Uterus (tissue), 2 donors: ENCODE measurements around the gene ATAD5.

Experiments
- POLR2A ChIP-seq, 2 donors: fragments of 450-650 bp; IDR thresholded peaks; one replicate each; pipeline ENCODE4 v1.6.1; 2016; ENCODE audit warnings: antibody characterized with exemption in 2 of 2, mild to moderate bottlenecking in 1 of 2, moderate library complexity in 1 of 2
- TF ChIP-seq, protein P1 (sequence below), 4 experiments: fragments of 200-600 bp in 2 of 4; fragments of 450-650 bp in 2 of 4; sonication (generic) in 2 of 4; IDR thresholded peaks; one replicate each; pipeline ENCODE4 v1.5.1; 2016 to 2019; ENCODE audit warnings: antibody characterized with exemption in 4 of 4, mild to moderate bottlenecking in 2 of 4, moderate library complexity in 1 of 4

DNA sequence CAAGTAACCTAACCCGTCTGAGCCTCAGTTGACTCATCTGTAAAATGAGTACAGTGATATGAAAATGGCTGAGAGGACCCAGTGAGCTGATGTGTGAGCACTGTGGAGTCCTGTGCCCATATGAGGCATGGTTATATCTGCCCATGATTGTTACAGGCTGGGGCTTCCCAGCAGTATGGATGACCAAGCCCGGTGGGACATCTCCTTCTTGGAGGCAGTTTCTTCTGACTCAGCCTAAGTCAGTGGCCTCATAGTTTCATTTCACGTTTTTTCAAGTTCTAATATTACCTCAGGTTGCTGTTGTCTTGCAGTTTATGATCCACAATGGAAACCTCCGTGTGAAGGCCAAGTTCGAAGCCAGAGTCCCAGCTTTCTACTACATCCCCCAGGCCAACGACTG, 94.8 kb downstream of the ATAD5 start:
- TF ChIP-seq, protein P1, sequence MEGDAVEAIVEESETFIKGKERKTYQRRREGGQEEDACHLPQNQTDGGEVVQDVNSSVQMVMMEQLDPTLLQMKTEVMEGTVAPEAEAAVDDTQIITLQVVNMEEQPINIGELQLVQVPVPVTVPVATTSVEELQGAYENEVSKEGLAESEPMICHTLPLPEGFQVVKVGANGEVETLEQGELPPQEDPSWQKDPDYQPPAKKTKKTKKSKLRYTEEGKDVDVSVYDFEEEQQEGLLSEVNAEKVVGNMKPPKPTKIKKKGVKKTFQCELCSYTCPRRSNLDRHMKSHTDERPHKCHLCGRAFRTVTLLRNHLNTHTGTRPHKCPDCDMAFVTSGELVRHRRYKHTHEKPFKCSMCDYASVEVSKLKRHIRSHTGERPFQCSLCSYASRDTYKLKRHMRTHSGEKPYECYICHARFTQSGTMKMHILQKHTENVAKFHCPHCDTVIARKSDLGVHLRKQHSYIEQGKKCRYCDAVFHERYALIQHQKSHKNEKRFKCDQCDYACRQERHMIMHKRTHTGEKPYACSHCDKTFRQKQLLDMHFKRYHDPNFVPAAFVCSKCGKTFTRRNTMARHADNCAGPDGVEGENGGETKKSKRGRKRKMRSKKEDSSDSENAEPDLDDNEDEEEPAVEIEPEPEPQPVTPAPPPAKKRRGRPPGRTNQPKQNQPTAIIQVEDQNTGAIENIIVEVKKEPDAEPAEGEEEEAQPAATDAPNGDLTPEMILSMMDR (IDR thresholded peaks at IDR 0.05) = no peak
- no peak for TF ChIP-seq POLR2A (IDR thresholded peaks at IDR 0.05)
